Immature natural killer cell (primary cell): ENCODE measurements around the gene RAB9A. TPM values are rescaled to one million over a fixed set of nuclear protein-coding genes. Genes with fewer than 3 reads are reported as not detected.
"Not testable (repeated sequence)": the region's sequence is repeated elsewhere in the genome, so short reads cannot be mapped to it uniquely, and the experiment has no call there.

Experiments
- DNase-seq, 3 donors: peaks; one replicate each; pipeline ENCODE4 v3.0.0; 2022; ENCODE audit warnings: mixed read lengths in 1 of 3
- H3K27ac Mint-ChIP-seq, 6 donors: one replicate each; pipeline ENCODE4 v1.8.0; 2020; ENCODE audit warnings: mixed read lengths in 6 of 6, mild to moderate bottlenecking in 5 of 6, inconsistent platforms in 4 of 6, moderate library complexity in 3 of 6
- H3K27me3 Mint-ChIP-seq, 3 donors: one replicate each; pipeline ENCODE4 v1.8.0; 2020 to 2021; ENCODE audit warnings: low read depth in 3 of 3, mild to moderate bottlenecking in 3 of 3, mixed read lengths in 3 of 3, moderate library complexity in 3 of 3, inconsistent platforms in 1 of 3
- H3K36me3 Mint-ChIP-seq, 3 donors: one replicate each; pipeline ENCODE4 v1.8.0; 2020; ENCODE audit warnings: mixed read lengths in 3 of 3, inconsistent platforms in 2 of 3, mild to moderate bottlenecking in 2 of 3
- H3K4me1 Mint-ChIP-seq, 2 donors: one replicate each; pipeline ENCODE4 v1.8.0; 2020; ENCODE audit warnings: inconsistent platforms in 2 of 2, mild to moderate bottlenecking in 2 of 2, mixed read lengths in 2 of 2, moderate library complexity in 1 of 2
- H3K4me3 Mint-ChIP-seq, 5 donors: one replicate each; pipeline ENCODE4 v1.8.0; 2020; ENCODE audit warnings: mild to moderate bottlenecking in 5 of 5, mixed read lengths in 5 of 5, inconsistent platforms in 3 of 5, moderate library complexity in 3 of 5
- H3K9me3 Mint-ChIP-seq, 6 donors: one replicate each; pipeline ENCODE4 v1.8.0; 2020; ENCODE audit warnings: mild to moderate bottlenecking in 6 of 6, mixed read lengths in 6 of 6, inconsistent platforms in 4 of 6, moderate library complexity in 3 of 6
- polyA plus RNA-seq, 3 donors: library from polyadenylated mRNA; unstranded; fragments of 300-500 nt; fragmentation: Illumina TruSeq; gene quantifications; one replicate each; pipeline ENCODE4 v1.2.3, GENCODE V29; 2021

RAB9A gene
- polyA plus RNA-seq, 3 donors from 2014 or later = 45.8 to 70.2 (median 48.0) TPM

GRCh38 chrX:13719192-13719856 is 30.4 kb downstream of the RAB9A start:
- H3K9me3 Mint-ChIP-seq = no peaks in the 10 kb centered on the region
- H3K27ac Mint-ChIP-seq = peak overlapping the region; percentile 92 to 98 (median 96)
- peaks cover 2 to 16% (median 13%) of the 10 kb centered on the region in 3 donors for H3K27me3 Mint-ChIP-seq
- peaks cover 15 to 43% (median 28%) of the 10 kb centered on the region in 3 donors for H3K36me3 Mint-ChIP-seq
- peak; percentile 70 to 77 (median 75) for DNase-seq
- H3K4me1 Mint-ChIP-seq = peaks cover 81 to 91% of the 10 kb centered on the region in 2 donors
- H3K4me3 Mint-ChIP-seq = peak overlapping the region; percentile 64 to 77 (median 71)

GRCh38 chrX:13721371-13721770 is 32.4 kb downstream of the RAB9A start:
- Mint-ChIP-seq H3K9me3 (peaks cover 0 to under 1% (median 0%) of the 10 kb centered on the region in 6 donors), H3K27me3 (peaks cover 5 to 15% (median 11%) of the 10 kb centered on the region in 3 donors), H3K27ac (peak overlapping the region; percentile 75 to 98 (median 96)), H3K36me3 (peaks cover 15 to 40% (median 26%) of the 10 kb centered on the region in 3 donors), H3K4me1 (peaks cover 87 to 94% of the 10 kb centered on the region in 2 donors), H3K4me3 (no peak overlapping the region)
- no peak for DNase-seq

DNA sequence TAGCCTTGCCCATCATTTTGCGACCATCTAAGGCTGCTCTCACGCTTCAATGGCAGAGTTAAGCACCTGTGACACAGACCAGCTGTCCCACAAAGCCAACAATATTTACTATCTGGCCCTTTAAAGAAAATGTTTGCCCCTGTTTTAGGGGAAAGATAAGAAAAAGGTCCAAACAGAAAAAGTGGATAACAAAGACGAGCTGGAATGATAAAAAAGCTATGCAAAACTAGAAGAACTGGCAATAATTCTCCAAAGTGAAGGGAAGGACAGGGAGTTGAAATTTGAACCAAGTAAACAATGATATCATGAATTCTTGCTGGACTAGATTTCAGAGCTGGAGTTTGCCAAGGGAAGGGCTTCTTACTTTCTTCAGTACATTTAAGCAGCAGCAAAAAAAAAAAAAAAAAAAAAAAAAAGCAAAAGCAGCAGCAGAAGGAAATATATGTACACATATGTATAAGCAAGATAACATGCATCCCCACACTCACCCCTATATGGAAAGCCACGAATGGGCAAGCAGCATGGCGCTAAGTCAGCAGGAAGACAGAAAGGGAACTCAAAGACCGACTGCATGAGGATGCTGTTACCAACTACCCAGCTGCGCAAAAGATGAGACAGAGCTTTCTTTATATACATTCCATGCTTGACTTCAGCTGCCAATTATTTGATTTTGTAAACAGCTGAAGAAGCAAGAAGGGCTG is 33.0 kb downstream of the RAB9A start:
- peaks cover 89 to 94% of the 10 kb centered on the region in 2 donors for H3K4me1 Mint-ChIP-seq
- peak overlapping the region in 3 of 5 donors; percentile 16 to 44 (median 23) for H3K4me3 Mint-ChIP-seq
- peaks cover 0 to 5% (median 0%) of the 10 kb centered on the region in 6 donors for H3K9me3 Mint-ChIP-seq
- H3K27ac Mint-ChIP-seq = peak overlapping the region; percentile 75 to 98 (median 96)
- H3K36me3 Mint-ChIP-seq = peaks cover 15 to 40% (median 27%) of the 10 kb centered on the region in 3 donors
- DNase-seq = no peak
- peaks cover 4 to 11% (median 8%) of the 10 kb centered on the region in 3 donors for H3K27me3 Mint-ChIP-seq

DNA sequence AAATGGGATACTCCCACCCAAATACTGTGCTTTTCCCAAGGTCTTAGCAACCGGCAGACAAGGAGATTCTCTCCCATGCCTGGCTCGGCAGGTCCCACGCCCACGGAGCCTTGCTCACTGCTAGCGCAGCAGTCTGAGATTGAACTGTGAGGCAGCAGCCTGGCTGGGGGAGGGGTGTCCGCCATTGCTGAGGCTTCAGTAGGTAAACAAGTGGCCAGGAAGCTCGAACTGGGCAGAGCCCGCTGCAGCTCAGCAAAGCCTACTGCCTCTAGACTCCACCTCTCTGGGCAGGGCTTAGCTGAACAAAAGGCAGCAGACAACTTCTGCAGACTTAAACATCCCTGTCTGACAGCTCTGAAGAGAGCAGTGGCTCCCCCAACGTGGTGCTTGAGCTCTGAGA is 36.0 kb downstream of the RAB9A start:
- not testable (repeated sequence) for H3K27me3 Mint-ChIP-seq, H3K9me3 Mint-ChIP-seq
- Mint-ChIP-seq H3K4me1 (peaks cover 84 to 89% of the 10 kb centered on the region in 2 donors), H3K36me3 (peaks cover 20 to 49% (median 23%) of the 10 kb centered on the region in 3 donors), H3K27ac (peak overlapping the region; percentile 77 to 95 (median 85)), H3K4me3 (peak overlapping the region; percentile 65 to 77 (median 68))
- peak; percentile 59 to 74 (median 66) for DNase-seq

- not testable (repeated sequence) for DNase-seq
- peaks cover 22 to 55% (median 25%) of the 10 kb centered on the region in 3 donors for H3K36me3 Mint-ChIP-seq
- H3K4me1 Mint-ChIP-seq = peaks cover 81 to 89% of the 10 kb centered on the region in 2 donors
These were observed 37.7 kb downstream of the RAB9A start for GRCh38 chrX:13726583-13726982.

GRCh38 chrX:13730523-13730922 is 41.6 kb downstream of the RAB9A start:
- H3K4me3 Mint-ChIP-seq = peak overlapping the region in 1 of 5 donors; percentile 4
- peak overlapping the region in 5 of 6 donors; percentile 41 to 99 (median 80) for H3K27ac Mint-ChIP-seq
- H3K4me1 Mint-ChIP-seq = peaks cover 84 to 94% of the 10 kb centered on the region in 2 donors

More at GRCh38 chrX:13726583-13726982, 37.7 kb downstream of the RAB9A start:
- peak overlapping the region in 4 of 5 donors; percentile 26 to 77 (median 38) for H3K4me3 Mint-ChIP-seq
- not testable (repeated sequence) for H3K9me3 Mint-ChIP-seq
- peaks cover 3 to 10% (median 4%) of the 10 kb centered on the region in 3 donors for H3K27me3 Mint-ChIP-seq
- H3K27ac Mint-ChIP-seq = peak overlapping the region; percentile 77 to 95 (median 85)

GRCh38 chrX:13732246-13733067 is 43.5 kb downstream of the RAB9A start:
- peaks cover 5 to 22% (median 8%) of the 10 kb centered on the region in 3 donors for H3K36me3 Mint-ChIP-seq
- no peak for DNase-seq
- H3K27me3 Mint-ChIP-seq = peaks cover 0 to 6% (median 6%) of the 10 kb centered on the region in 3 donors
- peak overlapping the region; percentile 25 to 99 (median 97) for H3K4me3 Mint-ChIP-seq
- peaks cover 0 to 4% (median under 1%) of the 10 kb centered on the region in 6 donors for H3K9me3 Mint-ChIP-seq
- peaks cover 80 to 94% of the 10 kb centered on the region in 2 donors for H3K4me1 Mint-ChIP-seq
- H3K27ac Mint-ChIP-seq = peak overlapping the region; percentile 30 to 99 (median 96)

More at GRCh38 chrX:13730523-13730922, 41.6 kb downstream of the RAB9A start:
- not testable (repeated sequence) for H3K9me3 Mint-ChIP-seq, H3K27me3 Mint-ChIP-seq, DNase-seq
- peaks cover 10 to 35% (median 16%) of the 10 kb centered on the region in 3 donors for H3K36me3 Mint-ChIP-seq

DNA sequence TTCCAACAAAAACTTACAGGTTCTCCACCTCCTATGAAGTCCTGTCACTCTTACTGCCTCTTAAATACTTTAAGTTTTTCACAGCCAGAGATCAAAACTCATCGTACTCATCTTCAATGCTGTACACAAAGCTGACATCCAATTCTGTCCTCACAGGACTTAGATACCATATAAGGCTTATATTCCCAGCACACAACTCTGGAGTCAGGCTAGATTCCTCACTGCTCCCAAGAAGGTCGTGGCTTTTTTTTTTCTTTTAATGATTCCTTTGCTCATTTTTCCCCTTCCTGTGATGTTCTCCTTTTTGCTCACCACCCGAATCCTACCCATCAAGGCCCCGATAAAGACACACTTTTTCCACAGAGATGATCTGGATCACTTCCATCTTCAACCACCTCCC is 44.6 kb downstream of the RAB9A start:
- Mint-ChIP-seq H3K4me1 (peaks cover 74 to 91% of the 10 kb centered on the region in 2 donors), H3K27me3 (peaks cover 0 to 6% (median 5%) of the 10 kb centered on the region in 3 donors), H3K36me3 (peaks cover 3 to 17% (median 5%) of the 10 kb centered on the region in 3 donors), H3K27ac (peak overlapping the region; percentile 92 to 99 (median 96)), H3K9me3 (peaks cover 0 to 4% (median 0%) of the 10 kb centered on the region in 6 donors), H3K4me3 (peak overlapping the region; percentile 87 to 99 (median 98))
- DNase-seq = no peak

GRCh38 chrX:13734278-13735172 is 45.6 kb downstream of the RAB9A start, which contains the start of the genes OFD1 and TRAPPC2:
TSS of gene OFD1 (plus strand) at chrX:13734748. CDS start at chrX:13735072, 324 bp downstream.
TSS of gene TRAPPC2 (minus strand) at chrX:13734620. CDS start at chrX:13719963, 14,657 bp downstream.
- Mint-ChIP-seq H3K4me1 (peaks cover 67 to 85% of the 10 kb centered on the region in 2 donors), H3K27me3 (peaks cover 0 to 6% (median 5%) of the 10 kb centered on the region in 3 donors), H3K4me3 (peak within 1 kb of the TSS; percentile 87 to 99 (median 98)), H3K27ac (peak within 1 kb of the TSS; percentile 92 to 99 (median 96)), H3K36me3 (peaks cover 3 to 10% (median 5%) of the 10 kb centered on the region in 3 donors), H3K9me3 (peaks cover 0 to 4% (median 0%) of the 10 kb centered on the region in 6 donors)
- DNase-seq = peak; percentile 89 to 95 (median 93)

DNA sequence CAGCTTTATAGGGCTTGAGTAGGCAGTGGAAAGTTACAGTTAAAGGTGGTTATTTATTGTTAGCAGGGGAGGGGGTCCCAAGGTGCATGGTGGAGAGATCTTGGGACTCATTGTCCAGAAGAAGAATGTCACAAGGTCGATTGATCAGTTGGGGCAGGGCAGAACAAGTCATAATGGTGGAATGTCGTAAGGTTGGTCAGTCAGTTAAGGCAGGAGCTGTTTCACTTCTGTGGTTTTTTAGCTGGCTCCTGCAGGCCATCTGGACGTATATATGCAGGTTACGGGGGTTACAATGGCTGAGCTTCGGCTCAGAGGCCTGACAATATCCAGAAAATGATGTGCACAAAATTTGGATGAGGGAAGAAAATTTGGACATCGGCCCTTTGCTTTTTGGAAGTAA is 52.8 kb downstream of the RAB9A start:
- no peak for DNase-seq
- Mint-ChIP-seq H3K4me3 (peak overlapping the region in 4 of 5 donors; percentile 3 to 89 (median 78)), H3K4me1 (peaks cover 35 to 49% of the 10 kb centered on the region in 2 donors), H3K9me3 (no peaks in the 10 kb centered on the region), H3K36me3 (peaks cover 0 to 28% (median 24%) of the 10 kb centered on the region in 3 donors), H3K27me3 (peaks cover 0 to 9% (median 4%) of the 10 kb centered on the region in 3 donors), H3K27ac (peak overlapping the region; percentile 94 to 98 (median 96))

GRCh38 chrX:13742397-13743176 is 53.7 kb downstream of the RAB9A start:
- H3K27ac Mint-ChIP-seq = peak overlapping the region; percentile 94 to 98 (median 96)
- H3K9me3 Mint-ChIP-seq = no peaks in the 10 kb centered on the region
- H3K36me3 Mint-ChIP-seq = peaks cover 7 to 32% (median 28%) of the 10 kb centered on the region in 3 donors
- peaks cover 31 to 45% of the 10 kb centered on the region in 2 donors for H3K4me1 Mint-ChIP-seq
- H3K27me3 Mint-ChIP-seq = peaks cover 0 to 9% (median 4%) of the 10 kb centered on the region in 3 donors
- H3K4me3 Mint-ChIP-seq = peak overlapping the region; percentile 70 to 89 (median 77)
- peak; percentile 54 to 71 (median 59) for DNase-seq
